Neural progenitor cell (in vitro differentiated cells): Measurements from ENCODE around the gene HIVEP2. TPM values are rescaled to one million over a fixed set of nuclear protein-coding genes. Genes with fewer than 3 reads are reported as not detected.

Experiments
- DNase-seq: peaks from one replicate; pipeline ENCODE4 v3.0.0-alpha.2; 2016; ENCODE audit warnings: low spot score
- H2AFZ ChIP-seq: fragments of 200-600 bp; sonication (generic); replicated peaks from 2 replicates; pipeline ENCODE4 v1.6.1; 2016; ENCODE audit warnings: antibody characterized with exemption
- H3F3A ChIP-seq: fragments of 200-600 bp; sonication (generic); 2 replicates; pipeline ENCODE4 v1.6.1; 2016; ENCODE audit warnings: antibody characterized with exemption, low read depth
- H3K27ac ChIP-seq: fragments of 200-600 bp; sonication (generic); 2 replicates; pipeline ENCODE4 v1.5.1; 2016; ENCODE audit warnings: mild to moderate bottlenecking
- H3K27me3 ChIP-seq: fragments of 200-600 bp; sonication (generic); 2 replicates; pipeline ENCODE4 v1.6.1; 2016; ENCODE audit warnings: mild to moderate bottlenecking, moderate library complexity
- H3K36me3 ChIP-seq: fragments of 200-600 bp; sonication (generic); 2 replicates; pipeline ENCODE4 v1.5.1; 2016
- H3K4me1 ChIP-seq: fragments of 200-600 bp; sonication (generic); 2 replicates; pipeline ENCODE4 v1.6.1; 2016; ENCODE audit warnings: mixed run types
- H3K4me2 ChIP-seq: fragments of 200-600 bp; sonication (generic); 2 replicates; pipeline ENCODE4 v1.6.1; 2016
- H3K4me3 ChIP-seq: fragments of 200-600 bp; sonication (generic); 2 replicates; pipeline ENCODE4 v1.5.1; 2016
- H3K79me2 ChIP-seq: fragments of 200-600 bp; sonication (generic); 2 replicates; pipeline ENCODE4 v1.6.1; 2016; ENCODE audit warnings: low read depth
- H3K9ac ChIP-seq: fragments of 200-600 bp; sonication (generic); 2 replicates; pipeline ENCODE4 v1.6.1; 2016
- H3K9me3 ChIP-seq: fragments of 200-600 bp; sonication (generic); 2 replicates; pipeline ENCODE4 v1.5.1; 2016; ENCODE audit warnings: low read depth
- H4K20me1 ChIP-seq: fragments of 200-600 bp; sonication (generic); 2 replicates; pipeline ENCODE4 v1.6.1; 2016; ENCODE audit warnings: low read depth
- H3K27ac Mint-ChIP-seq: 3 replicates; pipeline ENCODE4 v1.8.0; 2021; ENCODE audit warnings: mixed read lengths
- H3K27me3 Mint-ChIP-seq: 2 replicates; pipeline ENCODE4 v1.8.0; 2022; ENCODE audit warnings: low read depth, mild to moderate bottlenecking, inconsistent platforms, moderate library complexity, mixed read lengths; ENCODE audit not compliant: insufficient read depth
- H3K36me3 Mint-ChIP-seq: 3 replicates; pipeline ENCODE4 v1.8.0; 2021; ENCODE audit warnings: mixed read lengths
- H3K4me1 Mint-ChIP-seq: 3 replicates; pipeline ENCODE4 v1.8.0; 2021; ENCODE audit warnings: mixed read lengths
- H3K4me3 Mint-ChIP-seq: 3 replicates; pipeline ENCODE4 v1.8.0; 2021; ENCODE audit warnings: mild to moderate bottlenecking, moderate library complexity, mixed read lengths
- H3K9me3 Mint-ChIP-seq: 3 replicates; pipeline ENCODE4 v1.8.0; 2020; ENCODE audit warnings: mixed read lengths
- CTCF ChIP-seq: fragments of 200-600 bp; sonication (generic); IDR thresholded peaks from 2 replicates; pipeline ENCODE4 v1.5.1; 2017; ENCODE audit warnings: antibody characterized with exemption, mild to moderate bottlenecking
- EZH2 ChIP-seq: fragments of 200-600 bp; sonication (generic); IDR thresholded peaks from 2 replicates; pipeline ENCODE4 v1.6.1; 2017; ENCODE audit warnings: antibody characterized with exemption, mild to moderate bottlenecking, moderate library complexity
- EZH2phosphoT487 ChIP-seq: fragments of 200-600 bp; sonication (generic); IDR thresholded peaks from 2 replicates; pipeline ENCODE4 v1.6.1; 2017; ENCODE audit warnings: antibody characterized with exemption
- total RNA-seq: library from RNA; depleted of rRNA; stranded (reverse); fragments of >200 nt; gene quantifications from 2 replicates; pipeline ENCODE4 v1.2.3, GENCODE V29; 2015; ENCODE audit warnings: low replicate concordance

HIVEP2 gene
- total RNA-seq, 1 donor from 2014 or later = 2.1 TPM

GRCh38 chr6:142892254-142893021 is 52.5 kb downstream of the HIVEP2 start:
- Histone ChIP-seq H3K36me3 (no peaks in the 10 kb centered on the region), H3K27ac (no peak overlapping the region), H3K4me1 (peaks cover 4% of the 10 kb centered on the region), H2AFZ (no peak overlapping the region), H4K20me1 (no peaks in the 10 kb centered on the region), H3K4me3 (no peak overlapping the region), H3F3A (no peaks in the 10 kb centered on the region), H3K4me2 (no peak overlapping the region), H3K79me2 (no peaks in the 10 kb centered on the region), H3K9ac (no peak overlapping the region), H3K9me3 (no peaks in the 10 kb centered on the region), H3K27me3 (no peaks in the 10 kb centered on the region)
- Mint-ChIP-seq H3K4me3 (no peak overlapping the region), H3K9me3 (no peaks in the 10 kb centered on the region), H3K36me3 (no peaks in the 10 kb centered on the region), H3K4me1 (no peaks in the 10 kb centered on the region), H3K27ac (no peak overlapping the region), H3K27me3 (no peaks in the 10 kb centered on the region)
- TF ChIP-seq EZH2phosphoT487 (no peak), CTCF (no peak), EZH2 (no peak)
- DNase-seq = no peak

- Mint-ChIP-seq H3K27me3 (no peaks in the 10 kb centered on the region), H3K27ac (no peak overlapping the region)
- no peak for TF ChIP-seq EZH2
- TF ChIP-seq EZH2phosphoT487 = no peak
- no peak for TF ChIP-seq CTCF
These were observed 53.5 kb downstream of the HIVEP2 start for GRCh38 chr6:142891454-142891853.

GRCh38 chr6:142888456-142888855 is 56.5 kb downstream of the HIVEP2 start:
- Histone ChIP-seq H3K9me3 (no peaks in the 10 kb centered on the region), H3K4me1 (peaks cover 16% of the 10 kb centered on the region), H3K4me3 (no peak overlapping the region), H2AFZ (no peak overlapping the region), H3K36me3 (no peaks in the 10 kb centered on the region), H3K79me2 (no peaks in the 10 kb centered on the region), H3K9ac (no peak overlapping the region), H4K20me1 (no peaks in the 10 kb centered on the region), H3K27ac (no peak overlapping the region), H3F3A (peaks cover 19% of the 10 kb centered on the region), H3K27me3 (no peaks in the 10 kb centered on the region), H3K4me2 (no peak overlapping the region)
- Mint-ChIP-seq H3K36me3 (no peaks in the 10 kb centered on the region), H3K4me1 (peaks cover 21% of the 10 kb centered on the region), H3K4me3 (no peak overlapping the region), H3K27ac (no peak overlapping the region), H3K9me3 (no peaks in the 10 kb centered on the region), H3K27me3 (no peaks in the 10 kb centered on the region)
- DNase-seq = no peak
- TF ChIP-seq CTCF (no peak), EZH2 (no peak)

More at GRCh38 chr6:142891454-142891853, 53.5 kb downstream of the HIVEP2 start:
- no peaks in the 10 kb centered on the region for H3K27me3 ChIP-seq
- no peaks in the 10 kb centered on the region for H3K9me3 ChIP-seq
- Mint-ChIP-seq H3K4me1 (no peaks in the 10 kb centered on the region), H3K9me3 (no peaks in the 10 kb centered on the region), H3K4me3 (no peak overlapping the region), H3K36me3 (no peaks in the 10 kb centered on the region)
- H3K27ac ChIP-seq = no peak overlapping the region
- H4K20me1 ChIP-seq = no peaks in the 10 kb centered on the region
- no peaks in the 10 kb centered on the region for H3K79me2 ChIP-seq
- H3K4me3 ChIP-seq = no peak overlapping the region
- no peak overlapping the region for H2AFZ ChIP-seq
- no peak overlapping the region for H3K4me2 ChIP-seq
- peak; percentile 11 for DNase-seq
- H3K9ac ChIP-seq = no peak overlapping the region
- peaks cover 4% of the 10 kb centered on the region for H3K4me1 ChIP-seq
- no peaks in the 10 kb centered on the region for H3K36me3 ChIP-seq
- H3F3A ChIP-seq = peaks cover 6% of the 10 kb centered on the region
